ENCODE measurements around the gene CSRP1.

CSRP1 gene

DNA sequence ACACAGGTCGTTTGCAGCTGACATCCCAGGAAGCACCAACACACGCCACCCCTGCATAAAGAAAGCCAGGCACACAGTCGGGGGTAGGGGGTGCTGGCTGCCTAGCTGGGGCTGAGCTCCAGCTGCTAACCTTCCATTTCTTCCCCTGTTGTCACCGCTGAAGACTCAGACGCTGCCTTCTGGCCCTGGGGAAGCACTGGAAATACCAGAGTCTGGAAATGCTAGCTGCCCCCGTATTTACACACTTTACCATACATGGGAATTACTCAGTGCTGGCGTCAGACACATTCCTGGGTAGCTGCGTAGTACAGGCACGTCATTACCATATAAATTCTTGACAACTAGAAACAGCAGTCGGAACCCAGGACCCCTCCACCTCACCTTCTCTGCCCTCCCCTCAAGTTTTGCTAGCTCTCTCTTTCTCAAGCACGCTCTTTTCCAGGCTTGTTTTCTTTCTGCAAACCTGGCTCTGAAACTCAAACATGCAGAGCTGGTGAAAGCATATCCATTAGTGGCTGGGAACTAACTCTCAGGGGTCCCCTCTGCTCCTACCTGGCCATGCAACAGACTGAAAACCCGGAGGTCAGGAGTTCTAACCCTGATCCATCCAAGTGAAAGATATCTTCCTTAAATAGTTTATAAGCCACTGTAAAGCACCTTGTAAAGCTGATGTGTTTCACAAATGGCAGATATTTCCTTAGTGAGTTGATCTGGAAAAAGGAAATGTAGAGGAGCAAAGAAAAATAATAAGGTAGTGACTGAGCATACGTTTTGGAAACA, 3.3 kb downstream of the CSRP1 start:
- H3K9me3 ChIP-seq (ENCODE audit: severe bottlenecking), result no peaks in the 10 kb centered on the region
- TF ChIP-seq, protein P1, sequence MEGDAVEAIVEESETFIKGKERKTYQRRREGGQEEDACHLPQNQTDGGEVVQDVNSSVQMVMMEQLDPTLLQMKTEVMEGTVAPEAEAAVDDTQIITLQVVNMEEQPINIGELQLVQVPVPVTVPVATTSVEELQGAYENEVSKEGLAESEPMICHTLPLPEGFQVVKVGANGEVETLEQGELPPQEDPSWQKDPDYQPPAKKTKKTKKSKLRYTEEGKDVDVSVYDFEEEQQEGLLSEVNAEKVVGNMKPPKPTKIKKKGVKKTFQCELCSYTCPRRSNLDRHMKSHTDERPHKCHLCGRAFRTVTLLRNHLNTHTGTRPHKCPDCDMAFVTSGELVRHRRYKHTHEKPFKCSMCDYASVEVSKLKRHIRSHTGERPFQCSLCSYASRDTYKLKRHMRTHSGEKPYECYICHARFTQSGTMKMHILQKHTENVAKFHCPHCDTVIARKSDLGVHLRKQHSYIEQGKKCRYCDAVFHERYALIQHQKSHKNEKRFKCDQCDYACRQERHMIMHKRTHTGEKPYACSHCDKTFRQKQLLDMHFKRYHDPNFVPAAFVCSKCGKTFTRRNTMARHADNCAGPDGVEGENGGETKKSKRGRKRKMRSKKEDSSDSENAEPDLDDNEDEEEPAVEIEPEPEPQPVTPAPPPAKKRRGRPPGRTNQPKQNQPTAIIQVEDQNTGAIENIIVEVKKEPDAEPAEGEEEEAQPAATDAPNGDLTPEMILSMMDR (IDR thresholded peaks at IDR 0.05; ENCODE audit: low read depth, low read length), result peak; percentile 19; the same call in 1 of the 2 replicates
- H3K4me3 ChIP-seq (ENCODE audit: low read depth, low read length), result no peak overlapping the region
- DNase-seq, result peak; percentile 63
- no peaks in the 10 kb centered on the region for H3K36me3 ChIP-seq
- H3K27ac ChIP-seq, result no peak overlapping the region; the same call in 1 of the 2 replicates
- H3K27me3 ChIP-seq (ENCODE audit: insufficient read depth, low read depth, severe bottlenecking), result no peaks in the 10 kb centered on the region

DNA sequence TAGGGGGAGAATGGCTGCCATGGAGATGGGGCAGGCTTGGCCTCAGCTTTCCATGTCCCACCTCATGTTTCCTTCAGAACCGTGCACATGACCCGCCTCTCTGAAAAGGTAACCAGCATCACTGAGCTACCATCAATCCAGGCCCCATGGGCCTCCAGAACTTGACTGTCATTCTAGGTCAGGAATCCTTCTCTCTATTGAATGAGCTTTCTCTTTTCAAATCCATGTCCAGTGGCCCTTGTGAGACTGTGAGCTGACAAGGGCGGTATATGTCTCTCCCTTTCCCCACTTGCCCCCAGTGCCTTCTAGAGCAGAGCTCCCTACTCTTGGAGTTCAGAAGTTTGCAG, 4.4 kb downstream of the CSRP1 start:
- H3K4me3 ChIP-seq (ENCODE audit: low read depth, low read length), result no peak overlapping the region
- no peaks in the 10 kb centered on the region for H3K27me3 ChIP-seq (ENCODE audit: insufficient read depth, low read depth, severe bottlenecking)
- peak overlapping the region; percentile 1; the same call in 1 of the 2 replicates for H3K27ac ChIP-seq
- DNase-seq, result no peak
- H3K36me3 ChIP-seq, result no peaks in the 10 kb centered on the region
- H3K9me3 ChIP-seq (ENCODE audit: severe bottlenecking), result no peaks in the 10 kb centered on the region
- TF ChIP-seq, protein P1 (IDR thresholded peaks at IDR 0.05; ENCODE audit: low read depth, low read length), result no peak

DNA sequence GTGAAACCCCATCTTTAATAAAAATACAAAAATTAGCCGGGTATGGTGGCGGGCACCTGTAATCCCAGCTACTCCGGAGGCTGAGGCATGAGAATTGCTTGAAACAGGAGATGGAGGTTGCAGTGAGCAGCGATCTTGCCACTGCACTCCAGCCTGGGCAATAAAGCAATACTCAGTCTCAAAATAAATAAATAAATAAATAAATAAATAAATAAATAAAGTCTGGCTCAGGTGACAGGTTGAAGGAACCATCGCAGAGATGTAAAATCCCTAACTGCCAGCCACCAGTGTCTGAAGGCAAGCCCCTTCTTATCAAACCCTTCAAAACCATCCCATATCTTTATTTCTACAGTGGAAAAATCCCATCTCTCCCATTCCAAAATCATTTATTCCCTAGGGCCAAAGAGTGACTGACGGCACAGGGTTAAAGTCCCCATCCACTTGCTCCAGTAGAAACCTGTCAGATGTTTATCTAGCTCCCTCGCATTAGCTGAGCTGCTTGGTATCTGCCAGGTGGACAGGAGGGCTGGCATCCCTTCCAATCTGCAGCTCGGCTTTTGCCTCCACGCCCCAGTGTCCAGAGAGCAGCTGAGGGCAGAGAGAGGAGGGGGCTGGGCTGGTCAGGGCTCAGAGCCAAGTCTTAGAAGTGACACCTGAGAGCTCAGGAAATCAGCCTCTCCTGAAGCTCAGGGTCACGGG, 5.0 kb downstream of the CSRP1 start:
- Histone ChIP-seq H3K9me3 (ENCODE audit: severe bottlenecking) (no peaks in the 10 kb centered on the region), H3K36me3 (no peaks in the 10 kb centered on the region), H3K4me3 (ENCODE audit: low read depth, low read length) (no peak overlapping the region), H3K27ac (peak overlapping the region; percentile 8), H3K27me3 (ENCODE audit: insufficient read depth, low read depth, severe bottlenecking) (no peaks in the 10 kb centered on the region)
- DNase-seq, result peak; percentile 99
- TF ChIP-seq, protein P1 (IDR thresholded peaks at IDR 0.05; ENCODE audit: low read depth, low read length), result no peak

GRCh38 chr1:201501144-201501543, 5.8 kb downstream of the CSRP1 start:
- no peak for DNase-seq
- Histone ChIP-seq H3K27me3 (ENCODE audit: insufficient read depth, low read depth, severe bottlenecking) (no peaks in the 10 kb centered on the region), H3K9me3 (ENCODE audit: severe bottlenecking) (no peaks in the 10 kb centered on the region), H3K27ac (peak overlapping the region; percentile 8), H3K4me3 (ENCODE audit: low read depth, low read length) (no peak overlapping the region), H3K36me3 (no peaks in the 10 kb centered on the region)
- TF ChIP-seq, protein P1 (IDR thresholded peaks at IDR 0.05; ENCODE audit: low read depth, low read length), result no peak

GRCh38 chr1:201500670-201501120, 6.2 kb downstream of the CSRP1 start:
- Histone ChIP-seq H3K27me3 (ENCODE audit: insufficient read depth, low read depth, severe bottlenecking) (no peaks in the 10 kb centered on the region), H3K36me3 (no peaks in the 10 kb centered on the region), H3K27ac (no peak overlapping the region), H3K9me3 (ENCODE audit: severe bottlenecking) (no peaks in the 10 kb centered on the region), H3K4me3 (ENCODE audit: low read depth, low read length) (no peak overlapping the region)
- DNase-seq, result no peak
- TF ChIP-seq, protein P1 (IDR thresholded peaks at IDR 0.05; ENCODE audit: low read depth, low read length), result no peak

All from WERI-Rb-1 (cell line).